IMR-90 (cell line): Measurements from ENCODE around the gene LYPD6. TPM values are rescaled to one million over a fixed set of nuclear protein-coding genes. Genes with fewer than 3 reads are reported as not detected.

Experiments
- ATAC-seq: fragments of 200-7000 bp; cut with Tn5 transposase; 2 replicates; pipeline ENCODE4 v1.9.1; 2020; ENCODE audit warnings: low read depth, mild to moderate bottlenecking, moderate library complexity
- BruUV-seq: library from RNA; stranded (reverse); fragments of 400-500 nt; replicated peaks from 2 replicates; lab custom pipeline; 2021; lab: Mats Ljungman, UMichigan
- CTCF ChIA-PET: fragments of 300-600 bp; formaldehyde crosslinking; extraction: SDS; loops from one replicate; lab custom pipeline; 2021; ENCODE audit warnings: antibody characterized with exemption; lab: Yijun Ruan, JAX
- POLR2A ChIA-PET: fragments of 300-600 bp; sonication (Branson Sonifier 250); formaldehyde crosslinking; loops from one replicate; lab custom pipeline; 2022; ENCODE audit warnings: antibody characterized with exemption; ENCODE audit not compliant: unreplicated experiment; lab: Charles Lee
- DNase-seq: peaks from one replicate; pipeline ENCODE4 v3.0.0; 2013
- H2AFZ ChIP-seq: replicated peaks from 2 replicates; pipeline ENCODE3; 2013; ENCODE audit warnings: low read length, mild to moderate bottlenecking; ENCODE audit not compliant: poor library complexity
- H2AK5ac ChIP-seq: 2 replicates; pipeline ENCODE4 v1.6.1; 2013; ENCODE audit warnings: low read depth, low read length, inconsistent platforms
- H2AK9ac ChIP-seq: replicated peaks from 2 replicates; pipeline ENCODE3; 2013; ENCODE audit warnings: mild to moderate bottlenecking, low read depth, low read length, moderate library complexity; ENCODE audit not compliant: poor library complexity
- H2BK120ac ChIP-seq: 2 replicates; pipeline ENCODE4 v1.6.1; 2013; ENCODE audit warnings: low read depth, low read length, inconsistent platforms
- H2BK15ac ChIP-seq: 3 replicates; pipeline ENCODE4 v1.6.1; 2013; ENCODE audit warnings: low read depth, low read length, inconsistent platforms
- H2BK20ac ChIP-seq: 2 replicates; pipeline ENCODE4 v1.6.1; 2013; ENCODE audit warnings: low read depth, mild to moderate bottlenecking, inconsistent platforms, low read length, moderate library complexity
- H2BK5ac ChIP-seq: 2 replicates; pipeline ENCODE4 v1.6.1; 2013; ENCODE audit warnings: mild to moderate bottlenecking, low read depth, low read length, inconsistent platforms; ENCODE audit not compliant: poor library complexity, severe bottlenecking
- H3K14ac ChIP-seq: replicated peaks from 2 replicates; pipeline ENCODE4 v1.6.1; 2013; ENCODE audit warnings: low read depth, low read length, inconsistent platforms
- H3K18ac ChIP-seq: 2 replicates; pipeline ENCODE4 v1.6.1; 2013; ENCODE audit warnings: low read depth, low read length, control low read depth
- H3K23ac ChIP-seq: 2 replicates; pipeline ENCODE4 v1.6.1; 2013; ENCODE audit warnings: low read depth, low read length, inconsistent platforms
- H3K27ac ChIP-seq: 2 replicates; pipeline ENCODE4 v1.5.1; 2013; ENCODE audit warnings: mild to moderate bottlenecking, control low read depth, low read length; ENCODE audit not compliant: insufficient read depth
- H3K27me3 ChIP-seq: 2 replicates; pipeline ENCODE4 v1.6.1; 2013; ENCODE audit warnings: low read length; ENCODE audit not compliant: control insufficient read depth, insufficient read depth
- H3K36me3 ChIP-seq: 2 replicates; pipeline ENCODE4 v1.6.1; 2013; ENCODE audit warnings: low read length, mixed read lengths; ENCODE audit not compliant: control insufficient read depth, insufficient read depth
- H3K4ac ChIP-seq: 2 replicates; pipeline ENCODE4 v1.6.1; 2013; ENCODE audit warnings: low read depth, low read length, inconsistent platforms
- H3K4me1 ChIP-seq: 2 replicates; pipeline ENCODE4 v1.6.1; 2013; ENCODE audit warnings: low read length, mixed read lengths; ENCODE audit not compliant: control insufficient read depth, insufficient read depth
- H3K4me2 ChIP-seq: 2 replicates; pipeline ENCODE4 v1.6.1; 2013; ENCODE audit warnings: low read depth, mild to moderate bottlenecking, control low read depth, low read length, moderate library complexity
- H3K4me3 ChIP-seq: 2 replicates; pipeline ENCODE4 v1.5.1; 2013; ENCODE audit warnings: low read depth, mild to moderate bottlenecking, control low read depth, low read length, moderate library complexity; ENCODE audit not compliant: insufficient read depth
- H3K56ac ChIP-seq: 2 replicates; pipeline ENCODE4 v1.6.1; 2013; ENCODE audit warnings: low read length, inconsistent platforms; ENCODE audit not compliant: insufficient read depth; ENCODE audit errors: extremely low read depth
- H3K79me1 ChIP-seq, 2 experiments: 2 replicates each; pipeline ENCODE4 v1.6.1; 2013; ENCODE audit warnings: low read length in 2 of 2, inconsistent platforms in 1 of 2, low read depth in 1 of 2
- H3K9ac ChIP-seq: 2 replicates; pipeline ENCODE4 v1.6.1; 2013; ENCODE audit warnings: low read depth, low read length, control low read depth
- H3K9me1 ChIP-seq: 2 replicates; pipeline ENCODE4 v1.6.1; 2013; ENCODE audit warnings: low read length, inconsistent platforms; ENCODE audit not compliant: insufficient read depth
- H3K9me3 ChIP-seq: 2 replicates; pipeline ENCODE4 v1.6.1; 2013; ENCODE audit warnings: low read length; ENCODE audit not compliant: control insufficient read depth, insufficient read depth
- H4K20me1 ChIP-seq: 2 replicates; pipeline ENCODE4 v1.6.1; 2013; ENCODE audit warnings: low read length, inconsistent platforms; ENCODE audit not compliant: insufficient read depth
- H4K5ac ChIP-seq: 2 replicates; pipeline ENCODE4 v1.6.1; 2013; ENCODE audit warnings: mild to moderate bottlenecking, low read depth, low read length, control low read depth
- H4K8ac ChIP-seq, 2 experiments: 2 replicates each; pipeline ENCODE4 v1.6.1; 2013; ENCODE audit warnings: low read depth in 2 of 2, low read length in 2 of 2, control low read depth in 1 of 2, inconsistent platforms in 1 of 2
- H4K91ac ChIP-seq: 2 replicates; pipeline ENCODE4 v1.6.1; 2013; ENCODE audit warnings: low read depth, low read length, inconsistent platforms; ENCODE audit not compliant: insufficient read depth
- BHLHE40 ChIP-seq: fragments of 150-350 bp; IDR thresholded peaks from 2 replicates; pipeline ENCODE4 v1.6.1; 2016; ENCODE audit warnings: mild to moderate bottlenecking, low read depth, low read length
- CEBPB ChIP-seq: IDR thresholded peaks from 2 replicates; pipeline ENCODE4 v1.6.1; 2012; ENCODE audit warnings: low read depth, low read length, improper control_type of control experiment
- CHD1 ChIP-seq: IDR thresholded peaks from 2 replicates; pipeline ENCODE4 v1.6.1; 2012; ENCODE audit warnings: low read depth, low read length, improper control_type of control experiment
- ELK1 ChIP-seq: fragments of 150-350 bp; IDR thresholded peaks from 2 replicates; pipeline ENCODE4 v1.6.1; 2016; ENCODE audit warnings: low read depth, mild to moderate bottlenecking, low read length, moderate library complexity, borderline replicate concordance
- FOS ChIP-seq: fragments of 150-350 bp; IDR thresholded peaks from 2 replicates; pipeline ENCODE4 v1.6.1; 2016; ENCODE audit warnings: low read depth, low read length
- MAFK ChIP-seq: IDR thresholded peaks from 2 replicates; pipeline ENCODE4 v1.6.1; 2012; ENCODE audit warnings: low read depth, low read length, improper control_type of control experiment
- MAZ ChIP-seq: IDR thresholded peaks from 2 replicates; pipeline ENCODE4 v1.6.1; 2012; ENCODE audit warnings: low read depth, mild to moderate bottlenecking, low read length, improper control_type of control experiment, moderate library complexity, borderline replicate concordance
- MXI1 ChIP-seq: IDR thresholded peaks from 2 replicates; pipeline ENCODE4 v1.6.1; 2012; ENCODE audit warnings: low read depth, mild to moderate bottlenecking, low read length, moderate library complexity, borderline replicate concordance
- NFE2L2 ChIP-seq: fragments of 150-350 bp; IDR thresholded peaks from 2 replicates; pipeline ENCODE4 v1.6.1; 2016; ENCODE audit warnings: low read depth, mild to moderate bottlenecking, low read length
- POLR2A ChIP-seq: IDR thresholded peaks from 2 replicates; pipeline ENCODE4 v1.6.1; 2012; ENCODE audit warnings: mild to moderate bottlenecking, low read depth, low read length
- RAD21 ChIP-seq: IDR thresholded peaks from 2 replicates; pipeline ENCODE4 v1.6.1; 2012; ENCODE audit warnings: low read length, improper control_type of control experiment
- RCOR1 ChIP-seq: IDR thresholded peaks from 2 replicates; pipeline ENCODE4 v1.6.1; 2012; ENCODE audit warnings: mild to moderate bottlenecking, low read length, improper control_type of control experiment; ENCODE audit not compliant: insufficient replicate concordance
- RFX5 ChIP-seq: IDR thresholded peaks from 2 replicates; pipeline ENCODE4 v1.8.0; 2012; ENCODE audit warnings: low read depth, mild to moderate bottlenecking, low read length, moderate library complexity
- SMC3 ChIP-seq: fragments of 150-350 bp; IDR thresholded peaks from 2 replicates; pipeline ENCODE4 v1.6.1; 2016; ENCODE audit warnings: low read depth, mild to moderate bottlenecking, antibody characterized with exemption, low read length, moderate library complexity
- USF2 ChIP-seq: fragments of 150-350 bp; IDR thresholded peaks from 2 replicates; pipeline ENCODE4 v1.6.1; 2017; ENCODE audit warnings: mild to moderate bottlenecking, antibody characterized with exemption, low read length, low read depth
- WGBS, 2 experiments: methylation state at CpG; one replicate each; pipeline versions ENCODE4 v1.1.5 to v1.1.7; 2013; ENCODE audit warnings: missing lambda C conversion rate in 2 of 2; ENCODE audit not compliant: insufficient read length in 1 of 2; ENCODE audit errors: extremely low coverage in 2 of 2; 5-methylcytosine and 5-hydroxymethylcytosine counted together
- dilution Hi-C: fragments of 300-500 bp; cut with HindIII; formaldehyde crosslinking; loops from one replicate; pipeline ENCODE4 v1.14.3; 2018; ENCODE audit warnings: low sequenced_read_pairs; ENCODE audit not compliant: unreplicated experiment
- in situ Hi-C: fragments of 300-500 bp; cut with MboI; formaldehyde crosslinking; loops from 3 replicates; pipeline ENCODE4 v1.14.3; 2019; ENCODE audit warnings: low sequenced_read_pairs, inconsistent platforms, mixed read lengths
- intact Hi-C: fragments of 100-400 bp; cut with micrococcal nuclease; formaldehyde crosslinking; loops from 2 replicates; pipeline ENCODE4 v1.10.0; 2022
- polyA plus RNA-seq, 3 experiments: library from polyadenylated mRNA; depleted of rRNA; stranded (reverse); fragments of >200 nt; gene quantifications; 2 replicates each; pipeline ENCODE4 v1.2.3, GENCODE V29; 2012; ENCODE audit warnings: low replicate concordance in 1 of 3
- total RNA-seq: library from RNA; depleted of rRNA; stranded (reverse); fragments of >200 nt; gene quantifications from 2 replicates; pipeline ENCODE4 v1.2.3, GENCODE V29; 2012
- TF ChIP-seq, protein P1 (sequence below): conservative IDR thresholded peaks from 2 replicates; pipeline ENCODE4 v1.5.1; 2012; ENCODE audit warnings: mild to moderate bottlenecking, low read depth, low read length, improper control_type of control experiment

LYPD6 gene
- total and polyA plus RNA-seq, 2 of the 4 experiments (the other 2 are of a cell fraction), result 0.87 to 0.90 TPM

GRCh38 chr2:149466635-149467034 is 136.2 kb downstream of the LYPD6 start:
- no peak overlapping the region for H3K18ac ChIP-seq
- no peak overlapping the region for H3K4me2 ChIP-seq
- H3K23ac ChIP-seq, result no peak overlapping the region
- no peak overlapping the region for H2AK9ac ChIP-seq
- no TSS peak for BruUV-seq
- H4K5ac ChIP-seq, result no peak overlapping the region
- H3K79me1 ChIP-seq, result no peaks in the 10 kb centered on the region
- intact Hi-C loops, result no loop called here
- DNase-seq (peak; percentile 4), ATAC-seq (no peak)
- no peak overlapping the region for H2AK5ac ChIP-seq
- ChIA-PET CTCF (interaction anchor here (0.9 kb wide), 1 partner anchor 9 kb away, joined by 8 read pairs; no protein-coding TSS in a partner anchor), POLR2A (no interaction called here)
- TF ChIP-seq CHD1, result no peak
- TF ChIP-seq BHLHE40, result no peak
- TF ChIP-seq RCOR1, result no peak
- no peak for TF ChIP-seq NFE2L2
- no peak for TF ChIP-seq POLR2A
- no peak for TF ChIP-seq FOS
- TF ChIP-seq MXI1, result no peak
- no peak for TF ChIP-seq RAD21
- TF ChIP-seq ELK1, result no peak
- TF ChIP-seq MAFK, result no peak
- TF ChIP-seq, protein P1, sequence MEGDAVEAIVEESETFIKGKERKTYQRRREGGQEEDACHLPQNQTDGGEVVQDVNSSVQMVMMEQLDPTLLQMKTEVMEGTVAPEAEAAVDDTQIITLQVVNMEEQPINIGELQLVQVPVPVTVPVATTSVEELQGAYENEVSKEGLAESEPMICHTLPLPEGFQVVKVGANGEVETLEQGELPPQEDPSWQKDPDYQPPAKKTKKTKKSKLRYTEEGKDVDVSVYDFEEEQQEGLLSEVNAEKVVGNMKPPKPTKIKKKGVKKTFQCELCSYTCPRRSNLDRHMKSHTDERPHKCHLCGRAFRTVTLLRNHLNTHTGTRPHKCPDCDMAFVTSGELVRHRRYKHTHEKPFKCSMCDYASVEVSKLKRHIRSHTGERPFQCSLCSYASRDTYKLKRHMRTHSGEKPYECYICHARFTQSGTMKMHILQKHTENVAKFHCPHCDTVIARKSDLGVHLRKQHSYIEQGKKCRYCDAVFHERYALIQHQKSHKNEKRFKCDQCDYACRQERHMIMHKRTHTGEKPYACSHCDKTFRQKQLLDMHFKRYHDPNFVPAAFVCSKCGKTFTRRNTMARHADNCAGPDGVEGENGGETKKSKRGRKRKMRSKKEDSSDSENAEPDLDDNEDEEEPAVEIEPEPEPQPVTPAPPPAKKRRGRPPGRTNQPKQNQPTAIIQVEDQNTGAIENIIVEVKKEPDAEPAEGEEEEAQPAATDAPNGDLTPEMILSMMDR, result no peak
- TF ChIP-seq CEBPB, result no peak
- no peak for TF ChIP-seq SMC3
- no peak for TF ChIP-seq MAZ
- TF ChIP-seq RFX5, result no peak
- TF ChIP-seq USF2, result no peak
- no peak overlapping the region for H3K4me3 ChIP-seq
- WGBS, 2 experiments, result no CpG with 5 or more reads among the region's 3 CpGs
- H3K14ac ChIP-seq, result no peak overlapping the region
- H3K27me3 ChIP-seq, result no peaks in the 10 kb centered on the region
- no peak overlapping the region for H2BK20ac ChIP-seq
- no peak overlapping the region for H3K4ac ChIP-seq
- H3K9me1 ChIP-seq, result peaks cover 2% of the 10 kb centered on the region; the same call in 1 of the 2 replicates
- no peaks in the 10 kb centered on the region for H3K4me1 ChIP-seq
- H3K36me3 ChIP-seq, result no peaks in the 10 kb centered on the region
- no peak overlapping the region for H2BK15ac ChIP-seq
- H4K20me1 ChIP-seq, result no peaks in the 10 kb centered on the region
- no peak overlapping the region for H2AFZ ChIP-seq
- in situ Hi-C loops, result no loop called here
- no peaks in the 10 kb centered on the region for H3K9me3 ChIP-seq
- no peak overlapping the region for H2BK5ac ChIP-seq
- dilution Hi-C loops, result no loop called here
- no peak overlapping the region for H3K27ac ChIP-seq
- no peak overlapping the region for H3K56ac ChIP-seq
- no peak overlapping the region for H3K9ac ChIP-seq
- H4K8ac ChIP-seq, result no peak overlapping the region
- H2BK120ac ChIP-seq, result no peak overlapping the region
- H4K91ac ChIP-seq, result no peak overlapping the region
